Measurements from ENCODE around the gene TP73.

Gene TP73

DNA sequence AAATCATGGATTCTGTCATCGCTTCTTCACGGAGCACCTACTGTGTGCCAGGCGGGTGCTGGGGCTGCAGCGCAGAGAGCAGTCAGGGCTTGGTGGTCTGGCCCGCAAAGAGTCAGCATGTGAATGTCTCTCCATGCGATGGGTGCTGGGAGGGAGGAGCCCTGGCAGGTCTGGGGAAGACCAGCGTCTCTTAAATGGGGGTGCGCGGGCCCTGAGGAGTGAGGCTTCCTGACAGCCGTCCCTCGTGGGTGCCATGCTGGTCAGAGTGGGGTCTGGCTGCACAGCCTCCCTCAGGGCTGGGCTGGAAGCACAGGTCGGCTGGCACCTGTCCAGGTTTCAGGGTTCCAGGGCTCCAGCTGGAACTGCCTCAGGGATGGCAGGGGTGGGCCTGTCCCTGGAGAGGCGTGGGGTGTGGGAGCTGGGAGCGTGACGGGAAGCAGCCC is 18.5 kb downstream of the TP73 start:
- in situ Hi-C loops (cut with MboI; ENCODE audit: low sequenced_read_pairs) = no loop called here

DNA sequence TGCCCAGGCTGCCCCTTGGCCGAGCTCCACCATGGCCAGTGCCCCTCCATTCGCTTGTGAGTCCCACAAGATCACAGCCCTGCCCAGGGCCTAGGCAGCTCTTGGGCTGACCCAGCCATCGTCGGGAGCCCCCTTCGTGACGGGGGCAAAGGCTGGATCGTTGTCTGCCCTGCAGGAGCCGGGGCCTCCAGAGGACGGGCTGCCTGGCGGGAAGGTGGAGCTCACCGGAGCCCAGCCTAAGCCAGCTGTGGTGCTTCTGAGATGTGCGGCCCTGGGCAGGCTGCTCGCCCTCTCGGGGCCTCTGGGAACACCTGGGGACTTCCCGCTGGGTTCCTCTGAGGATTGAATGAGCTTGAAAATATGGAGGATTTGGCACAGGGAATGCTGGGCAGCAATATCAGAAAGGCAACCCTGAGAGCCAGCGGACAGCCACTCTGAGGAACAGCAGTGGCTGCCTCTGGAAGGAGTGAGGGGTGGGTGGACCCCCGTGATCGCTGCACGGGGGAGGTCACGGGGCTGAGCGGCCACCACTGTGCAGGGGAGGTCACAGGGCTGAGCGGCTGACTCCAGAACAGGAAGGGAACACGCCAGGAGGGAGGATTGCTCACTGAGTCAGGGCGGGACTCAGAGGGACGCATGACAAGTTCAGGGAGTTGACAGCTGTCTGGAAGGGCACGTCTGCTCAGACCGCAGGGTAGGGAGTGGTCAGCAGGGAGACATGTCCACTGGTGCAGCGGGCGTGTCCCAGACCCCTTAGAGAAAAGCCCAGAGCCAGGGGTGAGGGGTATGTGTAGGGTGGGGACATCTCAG is 19.3 kb downstream of the TP73 start:
- in situ Hi-C loops (cut with MboI; ENCODE audit: low sequenced_read_pairs) = no loop called here

DNA sequence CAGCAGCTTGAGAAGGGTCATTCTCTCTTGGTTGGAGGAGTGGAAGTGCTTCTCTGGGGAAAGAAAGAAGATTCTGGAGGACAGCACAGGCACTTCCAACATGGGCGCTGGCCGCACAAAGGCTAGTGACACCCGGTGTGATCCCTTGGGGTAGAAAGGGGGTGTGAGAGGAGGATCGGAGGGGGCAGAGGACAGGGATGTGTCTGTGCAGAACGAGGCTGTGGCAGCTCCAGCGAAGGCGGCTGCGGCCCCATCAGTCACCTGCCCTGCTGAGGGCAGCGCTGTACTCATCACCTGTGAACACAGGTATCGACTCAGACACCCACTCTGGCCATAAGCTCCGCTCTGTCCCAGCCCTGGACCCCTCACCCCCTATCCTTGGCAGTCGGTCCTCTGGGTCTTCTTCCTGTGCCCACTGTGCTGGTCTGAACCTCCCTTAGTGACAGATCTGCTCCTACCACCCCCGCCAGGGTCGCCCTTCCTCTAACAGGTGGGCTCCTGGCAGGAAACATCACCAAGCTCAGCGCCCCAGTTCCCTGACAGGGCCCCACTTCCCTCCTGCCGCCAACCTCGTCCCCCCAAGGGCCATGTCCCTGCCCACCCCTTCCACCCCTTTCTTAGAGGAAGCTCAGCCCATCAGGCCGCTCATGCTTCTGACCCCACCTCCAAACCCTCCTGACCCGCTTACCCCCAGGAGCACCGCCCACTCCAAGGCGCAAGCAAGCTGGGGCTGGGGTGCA is 20.1 kb downstream of the TP73 start:
- in situ Hi-C loops (cut with MboI; ENCODE audit: low sequenced_read_pairs) = no loop called here

DNA sequence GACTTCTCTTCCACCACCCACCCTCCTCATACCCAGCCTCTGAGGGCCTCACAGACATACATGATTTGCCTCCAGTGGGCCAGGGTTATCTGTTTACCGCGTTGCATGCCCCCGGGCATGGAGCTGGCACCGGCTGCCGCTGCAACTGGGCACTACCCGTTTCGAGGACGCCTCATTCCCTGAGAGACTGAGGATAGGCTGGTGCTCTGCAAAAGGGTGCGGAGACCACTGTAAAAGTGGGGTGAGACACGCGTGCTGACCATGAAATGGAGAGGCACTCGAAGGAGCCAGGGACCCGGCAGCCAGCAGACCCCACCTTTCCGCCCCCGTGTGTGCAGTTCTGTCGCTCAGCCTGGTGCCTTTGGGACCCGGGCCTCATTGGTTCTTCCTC is 20.6 kb downstream of the TP73 start:
- in situ Hi-C loops (cut with MboI; ENCODE audit: low sequenced_read_pairs) = no loop called here

GRCh38 chr1:3673381-3674099 is 21.2 kb downstream of the TP73 start:
- in situ Hi-C loops (cut with MboI; ENCODE audit: low sequenced_read_pairs) = no loop called here

DNA sequence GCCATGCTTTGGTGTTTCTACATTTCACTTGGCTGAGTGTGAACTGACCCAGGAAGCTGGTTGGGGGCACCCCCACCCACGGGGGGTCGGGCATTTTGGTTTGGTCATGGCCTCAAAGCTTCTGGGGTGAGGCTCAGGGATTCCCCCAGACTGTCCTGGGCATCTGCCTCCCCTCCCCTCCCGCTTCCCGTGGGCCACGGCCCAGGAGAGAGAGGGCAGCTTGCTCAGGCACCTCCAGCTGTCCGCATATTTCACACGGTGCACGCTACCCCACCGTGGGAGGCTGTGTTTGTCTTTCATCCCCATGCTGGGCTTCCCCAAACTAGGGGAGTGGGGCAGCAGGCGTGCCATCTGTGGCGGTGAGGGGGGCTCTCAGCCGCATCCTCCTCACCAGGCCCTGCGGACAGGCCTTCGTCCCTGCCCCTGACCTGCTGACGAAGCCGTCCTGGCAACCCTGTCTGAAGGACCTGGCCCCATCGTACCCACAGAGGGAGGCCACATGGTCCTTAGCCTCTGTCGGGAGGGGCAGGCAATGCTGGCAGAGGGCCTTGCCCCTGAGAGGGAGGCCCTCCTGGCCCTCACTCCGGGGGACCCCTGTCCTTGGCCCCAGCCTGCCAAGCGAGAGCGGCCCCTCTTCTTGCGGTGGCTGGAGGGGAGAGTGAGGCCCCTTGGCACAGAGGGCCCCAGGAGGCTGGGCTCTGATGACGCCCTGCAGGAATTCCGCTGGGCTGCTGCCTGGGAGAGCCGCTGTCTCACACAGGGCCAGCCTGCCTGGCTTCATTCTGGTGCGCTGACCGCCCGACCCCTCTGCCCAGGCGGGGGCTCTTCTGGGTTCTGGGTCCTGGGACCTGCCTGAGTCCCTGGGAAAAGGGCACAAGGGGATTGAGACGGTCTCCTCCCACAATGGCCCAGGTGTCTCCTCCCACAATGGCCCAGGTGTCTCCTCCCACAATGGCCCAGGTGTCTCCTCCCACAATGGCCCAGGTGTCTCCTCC is 22.1 kb downstream of the TP73 start:
- in situ Hi-C loops (cut with MboI; ENCODE audit: low sequenced_read_pairs) = no loop called here

DNA sequence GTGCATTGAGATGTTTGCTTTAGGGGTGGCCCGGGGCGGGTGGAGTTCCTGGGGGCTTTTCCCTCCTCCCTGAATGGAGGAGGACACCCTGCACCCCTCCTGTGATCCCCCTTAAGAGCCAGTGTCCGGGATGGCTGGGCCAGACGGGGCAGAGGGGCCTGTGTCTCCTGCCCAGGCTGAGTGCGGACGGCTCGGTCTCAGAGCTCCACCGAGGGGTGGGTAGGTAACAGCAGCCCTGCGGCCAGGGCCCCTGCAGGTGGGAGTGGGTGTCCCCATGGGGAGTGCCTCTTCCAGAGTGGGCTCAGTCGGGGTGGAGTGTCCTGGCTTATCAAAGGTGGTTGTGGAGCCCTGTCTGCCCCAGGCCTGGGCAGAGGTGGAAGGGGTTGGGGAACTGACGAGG is 23.1 kb downstream of the TP73 start:
- in situ Hi-C loops (cut with MboI; ENCODE audit: low sequenced_read_pairs) = no loop called here

DNA sequence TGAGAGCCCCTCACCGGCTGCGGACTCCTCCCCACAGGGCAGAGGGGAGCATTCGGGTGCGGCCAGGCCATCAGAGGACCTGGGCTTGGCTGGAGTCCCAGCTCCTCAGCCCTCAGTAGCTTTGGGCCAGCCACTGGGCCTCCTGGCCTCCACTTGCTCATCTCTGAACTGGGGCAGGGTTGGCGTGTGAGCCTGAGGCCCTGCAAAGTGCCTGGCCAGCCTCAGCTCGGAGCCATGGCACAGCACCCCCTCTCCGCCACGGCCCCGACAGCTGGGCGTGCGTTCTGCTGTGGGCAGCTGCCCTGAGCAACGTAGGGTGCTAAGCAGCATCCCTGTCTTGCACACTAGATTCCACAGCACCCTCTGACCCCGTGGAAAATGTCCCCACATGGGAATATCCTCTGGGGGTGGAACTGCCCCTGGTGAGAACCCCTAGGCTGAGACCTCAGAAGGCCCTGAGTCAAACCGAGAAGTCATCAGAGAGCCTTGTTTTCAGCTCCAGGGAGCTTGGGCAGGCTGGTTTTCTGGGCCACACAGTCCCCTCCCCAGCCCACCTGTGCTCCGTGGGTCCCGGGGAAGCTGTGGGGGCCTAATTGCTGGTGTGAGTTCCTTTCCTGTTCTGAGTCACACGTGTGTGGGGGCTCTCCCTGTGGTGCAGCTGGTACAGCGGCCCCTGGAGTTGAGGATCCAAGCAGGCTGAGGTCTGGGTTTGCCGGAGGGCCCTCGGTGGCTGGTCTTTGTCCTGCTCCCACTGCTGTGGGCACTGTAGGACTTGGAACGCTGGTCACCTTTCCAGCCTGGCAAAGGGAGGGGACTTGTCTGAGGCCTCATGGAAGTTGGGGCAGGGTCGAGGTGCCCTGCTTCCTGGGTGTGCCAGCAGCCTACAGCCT is 24.5 kb downstream of the TP73 start:
- in situ Hi-C loops (cut with MboI; ENCODE audit: low sequenced_read_pairs) = no loop called here

- in situ Hi-C loops (cut with MboI; ENCODE audit: low sequenced_read_pairs) = no loop called here
Observed at GRCh38 chr1:3677484-3677883, 25.2 kb downstream of the TP73 start.

DNA sequence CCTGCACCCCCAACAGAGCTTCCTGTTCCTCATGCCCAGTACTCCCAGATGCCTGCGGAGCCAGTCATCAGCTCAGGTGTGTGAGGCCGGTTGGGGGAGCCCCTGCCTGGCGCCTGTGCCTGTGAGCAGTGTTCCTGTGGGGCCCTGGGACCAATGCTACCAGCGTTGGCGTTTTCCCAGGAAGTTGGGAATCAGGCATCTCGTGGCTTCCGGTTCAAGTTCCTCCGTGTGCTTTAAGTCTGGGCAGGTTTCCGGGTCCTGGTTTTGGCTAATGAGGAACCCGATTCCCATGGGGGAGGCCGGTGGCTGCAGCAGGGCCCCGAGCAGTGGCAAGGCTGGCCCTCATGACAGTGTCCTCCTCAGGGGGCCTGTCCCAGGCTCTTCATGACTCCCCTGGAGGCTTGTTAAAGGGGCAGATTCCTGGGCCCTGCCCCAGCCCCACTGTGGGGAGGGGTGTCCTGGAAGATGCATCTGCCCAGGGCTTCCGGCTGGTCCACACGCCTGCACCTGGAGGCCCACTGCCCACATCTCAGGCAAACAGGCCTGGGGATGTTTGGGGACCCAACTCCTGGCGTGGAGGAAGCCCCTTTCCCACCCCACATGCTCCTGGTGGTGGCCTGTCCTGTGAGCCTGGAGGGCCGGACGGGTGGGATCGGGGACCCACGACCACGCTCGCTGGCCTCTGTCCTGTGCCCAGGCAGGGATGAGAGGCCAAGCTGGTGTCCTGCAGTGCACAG is 26.2 kb downstream of the TP73 start:
- in situ Hi-C loops (cut with MboI; ENCODE audit: low sequenced_read_pairs) = no loop called here

DNA sequence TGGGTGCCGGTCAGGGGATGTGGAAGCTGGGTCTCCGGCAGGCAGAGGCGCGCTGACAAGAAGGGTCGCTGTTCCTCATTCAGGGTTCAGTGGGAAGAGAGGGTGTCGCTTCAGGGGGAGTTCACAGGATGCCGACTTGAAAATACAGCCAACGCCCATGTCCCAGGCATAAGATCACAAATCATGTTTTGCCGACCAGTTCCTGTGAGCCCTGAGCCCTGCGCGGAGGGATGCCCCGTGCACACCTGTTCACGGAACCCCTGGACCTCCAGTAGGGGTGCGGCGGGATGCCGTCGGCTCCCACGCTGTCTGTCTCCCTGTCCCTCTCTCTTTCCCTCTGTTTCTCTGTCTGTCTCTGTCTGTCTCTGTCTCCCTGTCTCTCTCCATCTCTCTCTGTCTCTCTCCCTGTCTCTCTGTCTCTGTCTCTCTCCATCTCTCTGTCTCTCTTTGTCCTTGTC is 26.8 kb downstream of the TP73 start:
- in situ Hi-C loops (cut with MboI; ENCODE audit: low sequenced_read_pairs) = no loop called here

DNA sequence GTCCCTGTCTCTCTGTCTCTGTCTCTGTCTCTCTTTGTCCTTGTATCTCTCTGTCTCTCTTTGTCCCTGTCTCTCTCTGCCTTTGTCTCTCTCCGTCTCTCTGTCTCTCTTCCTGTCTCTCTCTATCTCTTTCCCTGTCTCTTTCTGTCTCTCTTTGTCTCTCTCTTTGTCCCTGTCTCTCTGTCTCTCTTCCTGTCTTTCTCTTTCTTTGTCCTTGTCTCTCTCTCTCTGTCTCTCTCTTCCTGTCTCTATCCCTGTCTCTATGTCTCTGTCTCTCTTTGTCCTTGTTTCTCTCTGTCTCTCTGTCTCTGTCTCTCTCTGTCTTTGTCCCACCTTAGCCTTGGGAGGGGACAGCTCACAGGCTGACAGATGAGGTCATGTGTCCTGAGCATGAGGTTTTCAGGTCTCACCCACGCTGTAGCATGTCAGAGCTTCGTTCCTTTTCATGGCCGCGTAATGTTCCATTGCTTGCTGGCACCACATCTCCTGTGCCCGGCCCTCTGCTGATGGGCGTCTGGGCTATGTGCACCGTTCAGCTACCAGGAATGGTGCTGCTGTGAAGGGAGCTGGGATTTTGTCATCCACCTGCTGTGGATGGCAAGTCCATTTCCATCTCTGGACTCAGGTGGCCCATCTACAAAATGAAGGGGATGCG is 27.6 kb downstream of the TP73 start:
- in situ Hi-C loops (cut with MboI; ENCODE audit: low sequenced_read_pairs) = no loop called here

DNA sequence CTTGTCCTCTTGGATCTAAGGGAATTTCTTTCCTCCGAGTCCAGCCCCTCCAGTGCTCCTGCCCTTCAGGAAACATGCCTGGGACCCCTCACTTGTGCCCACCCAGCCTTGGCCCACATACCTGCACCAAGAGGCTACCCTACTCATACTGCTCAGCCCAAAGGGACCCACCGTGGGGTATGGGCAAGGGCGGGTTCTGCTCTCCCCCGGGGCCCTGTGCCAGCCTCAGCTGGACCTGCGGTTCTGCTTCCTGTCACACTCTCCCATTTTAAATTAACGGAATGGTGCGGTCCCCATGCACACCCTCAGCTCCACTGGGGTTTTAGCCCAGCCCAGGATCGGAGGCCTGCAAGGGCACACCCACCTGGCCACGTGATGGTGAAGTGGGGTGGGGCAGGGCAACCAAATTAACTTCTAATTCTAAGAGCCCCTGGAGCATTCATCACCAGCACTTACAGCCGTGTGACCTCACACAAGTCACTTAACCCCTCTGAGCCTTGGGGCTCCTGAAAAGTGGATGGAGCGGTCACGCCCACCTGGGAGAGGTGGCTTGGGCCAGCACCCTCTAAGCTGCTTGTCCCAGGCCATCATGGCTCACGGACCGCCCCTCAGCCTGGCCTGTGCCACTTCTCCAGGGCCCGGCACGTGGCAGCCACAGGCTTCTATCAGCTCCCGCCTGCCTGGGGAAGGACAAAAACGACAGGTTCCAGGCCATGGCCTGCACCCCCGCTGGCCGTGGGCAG is 28.3 kb downstream of the TP73 start:
- in situ Hi-C loops (cut with MboI; ENCODE audit: low sequenced_read_pairs) = no loop called here

DNA sequence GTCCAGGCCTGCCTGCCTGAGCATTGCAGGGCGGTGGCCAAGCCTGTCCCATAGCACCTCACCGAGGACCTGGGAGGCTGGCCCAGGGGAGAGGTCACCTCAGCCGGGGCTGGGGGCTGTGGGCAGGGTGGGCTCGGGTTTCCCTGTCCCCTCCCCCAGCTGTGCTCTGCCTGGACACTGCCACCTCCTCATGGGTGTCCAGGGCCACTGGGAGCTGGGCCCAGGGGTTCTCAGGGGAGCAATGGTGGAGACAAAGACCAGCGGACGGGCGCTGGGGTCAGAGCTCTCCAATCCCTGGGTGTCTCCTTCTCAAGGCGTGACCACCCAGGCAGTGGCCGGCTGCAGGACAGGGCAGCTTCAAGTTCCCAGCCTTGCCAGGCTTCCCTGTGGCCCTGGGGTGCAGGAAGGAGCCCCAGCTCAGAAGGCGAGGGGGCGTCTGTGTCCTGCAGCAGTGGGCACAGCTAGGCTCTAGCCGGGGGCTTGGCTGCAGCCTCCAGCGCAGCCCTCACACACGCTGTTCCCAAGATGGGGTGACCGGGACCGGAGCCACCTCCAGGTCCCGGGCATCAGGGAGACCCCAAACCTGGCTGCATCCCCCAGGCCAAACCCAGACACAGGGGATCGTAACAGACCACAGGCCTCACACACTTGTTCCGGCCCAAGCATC is 29.0 kb downstream of the TP73 start:
- in situ Hi-C loops (cut with MboI; ENCODE audit: low sequenced_read_pairs) = no loop called here

DNA sequence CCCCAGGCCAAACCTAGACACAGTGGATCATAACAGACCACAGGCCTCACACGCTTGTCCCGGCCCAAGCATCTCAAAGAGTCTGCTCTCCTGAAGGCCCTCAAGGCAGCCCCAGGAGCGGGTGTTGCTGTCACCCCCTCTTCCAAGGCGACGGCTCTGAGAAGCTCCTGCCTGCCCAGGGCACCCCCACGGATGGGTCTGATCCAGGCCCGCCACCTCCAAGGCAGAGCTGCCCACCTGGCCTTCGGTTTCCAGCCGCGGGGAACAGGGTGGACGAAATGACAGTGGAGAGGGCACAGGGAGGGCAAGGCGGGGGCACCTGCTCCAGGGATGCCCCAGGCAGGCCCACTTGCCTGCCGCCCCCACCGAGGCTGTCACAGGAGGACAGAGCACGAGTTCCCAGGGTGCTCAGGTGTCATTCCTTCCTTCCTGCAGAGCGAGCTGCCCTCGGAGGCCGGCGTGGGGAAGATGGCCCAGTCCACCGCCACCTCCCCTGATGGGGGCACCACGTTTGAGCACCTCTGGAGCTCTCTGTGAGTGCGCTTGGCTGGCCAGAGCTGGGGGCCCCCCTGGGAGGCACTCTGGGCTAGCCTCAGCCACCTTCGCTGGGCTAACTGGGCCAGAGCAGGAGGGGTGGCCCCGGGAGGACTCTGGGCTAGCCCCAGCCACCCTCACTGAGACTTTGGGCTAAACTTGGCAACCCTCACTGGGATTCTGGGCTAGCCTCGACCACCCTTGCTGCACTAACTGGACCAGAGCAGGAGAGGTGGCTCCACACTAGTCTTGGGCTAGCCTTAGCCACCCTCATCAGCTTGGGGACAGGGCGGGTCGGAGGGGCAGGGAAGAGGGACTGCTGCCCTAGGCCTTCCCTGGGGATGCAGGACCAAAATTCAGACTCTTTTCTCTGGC is 29.8 kb downstream of the TP73 start:
- in situ Hi-C loops (cut with MboI; ENCODE audit: low sequenced_read_pairs) = no loop called here

- in situ Hi-C loops (cut with MboI; ENCODE audit: low sequenced_read_pairs) = no loop called here
Observed at GRCh38 chr1:3683197-3683596, 30.9 kb downstream of the TP73 start.

Data from hTERT RPE-1 (cell line).